GM12801 (cell line): ENCODE data around the gene PCDHA10.

Source experiments
- TF ChIP-seq, protein P1 (sequence below): IDR thresholded peaks from one replicate; pipeline ENCODE4 v1.5.1; 2011; ENCODE audit warnings: control low read depth; ENCODE audit not compliant: insufficient read length; ENCODE audit errors: extremely low read depth

PCDHA10 gene

DNA sequence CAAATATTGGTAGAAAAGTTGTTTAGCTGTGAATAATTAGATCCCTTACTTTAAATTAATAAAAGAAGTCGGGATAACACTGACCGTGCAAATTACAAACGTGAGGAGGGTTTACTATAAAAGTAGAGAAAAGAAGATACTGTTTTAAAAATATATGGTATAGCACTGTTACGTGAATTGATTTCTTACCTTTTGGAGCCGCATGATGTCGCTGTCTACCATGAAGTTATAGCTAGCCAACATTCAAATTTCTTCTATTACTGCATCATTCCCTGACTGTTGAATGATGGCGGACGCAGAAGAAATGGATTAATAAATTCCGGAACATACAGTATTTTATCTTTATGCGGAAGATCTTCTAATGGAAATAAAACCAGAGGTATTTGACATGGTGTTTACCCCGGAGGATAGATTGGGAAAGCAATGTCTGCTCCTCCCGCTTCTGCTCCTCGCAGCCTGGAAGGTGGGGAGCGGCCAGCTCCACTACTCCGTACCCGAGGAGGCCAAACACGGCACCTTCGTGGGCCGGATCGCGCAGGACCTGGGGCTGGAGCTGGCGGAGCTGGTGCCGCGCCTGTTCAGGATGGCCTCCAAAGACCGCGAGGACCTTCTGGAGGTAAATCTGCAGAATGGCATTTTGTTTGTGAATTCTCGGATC, 27.9 kb upstream of the PCDHA10 start, which contains the start of gene PCDHA6:
TSS of gene PCDHA6 (plus strand) at position 257 of the 658 bp plus-strand sequence. CDS start at position 389, 132 bp downstream.
- TF ChIP-seq, protein P1, sequence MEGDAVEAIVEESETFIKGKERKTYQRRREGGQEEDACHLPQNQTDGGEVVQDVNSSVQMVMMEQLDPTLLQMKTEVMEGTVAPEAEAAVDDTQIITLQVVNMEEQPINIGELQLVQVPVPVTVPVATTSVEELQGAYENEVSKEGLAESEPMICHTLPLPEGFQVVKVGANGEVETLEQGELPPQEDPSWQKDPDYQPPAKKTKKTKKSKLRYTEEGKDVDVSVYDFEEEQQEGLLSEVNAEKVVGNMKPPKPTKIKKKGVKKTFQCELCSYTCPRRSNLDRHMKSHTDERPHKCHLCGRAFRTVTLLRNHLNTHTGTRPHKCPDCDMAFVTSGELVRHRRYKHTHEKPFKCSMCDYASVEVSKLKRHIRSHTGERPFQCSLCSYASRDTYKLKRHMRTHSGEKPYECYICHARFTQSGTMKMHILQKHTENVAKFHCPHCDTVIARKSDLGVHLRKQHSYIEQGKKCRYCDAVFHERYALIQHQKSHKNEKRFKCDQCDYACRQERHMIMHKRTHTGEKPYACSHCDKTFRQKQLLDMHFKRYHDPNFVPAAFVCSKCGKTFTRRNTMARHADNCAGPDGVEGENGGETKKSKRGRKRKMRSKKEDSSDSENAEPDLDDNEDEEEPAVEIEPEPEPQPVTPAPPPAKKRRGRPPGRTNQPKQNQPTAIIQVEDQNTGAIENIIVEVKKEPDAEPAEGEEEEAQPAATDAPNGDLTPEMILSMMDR, result no peak

DNA sequence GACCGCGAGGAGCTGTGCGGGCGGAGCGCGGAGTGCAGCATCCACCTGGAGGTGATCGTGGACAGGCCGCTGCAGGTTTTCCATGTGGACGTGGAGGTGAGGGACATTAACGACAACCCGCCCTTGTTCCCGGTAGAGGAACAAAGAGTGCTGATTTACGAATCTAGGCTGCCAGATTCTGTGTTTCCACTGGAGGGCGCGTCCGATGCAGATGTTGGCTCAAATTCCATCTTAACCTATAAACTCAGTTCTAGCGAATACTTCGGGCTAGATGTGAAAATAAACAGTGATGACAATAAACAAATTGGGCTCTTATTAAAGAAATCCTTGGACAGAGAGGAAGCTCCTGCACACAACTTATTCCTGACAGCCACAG, 27.3 kb upstream of the PCDHA10 start:
- TF ChIP-seq, protein P1, result no peak

GRCh38 chr5:140833993-140834392, 21.7 kb upstream of the PCDHA10 start, which contains the start of gene PCDHA7:
TSS of gene PCDHA7 (plus strand) at chr5:140834269. CDS start at chr5:140834384, 115 bp downstream.
- TF ChIP-seq, protein P1, result no peak

- TF ChIP-seq, protein P1, result no peak
These were observed 19.8 kb upstream of the PCDHA10 start for GRCh38 chr5:140835622-140836510.

DNA sequence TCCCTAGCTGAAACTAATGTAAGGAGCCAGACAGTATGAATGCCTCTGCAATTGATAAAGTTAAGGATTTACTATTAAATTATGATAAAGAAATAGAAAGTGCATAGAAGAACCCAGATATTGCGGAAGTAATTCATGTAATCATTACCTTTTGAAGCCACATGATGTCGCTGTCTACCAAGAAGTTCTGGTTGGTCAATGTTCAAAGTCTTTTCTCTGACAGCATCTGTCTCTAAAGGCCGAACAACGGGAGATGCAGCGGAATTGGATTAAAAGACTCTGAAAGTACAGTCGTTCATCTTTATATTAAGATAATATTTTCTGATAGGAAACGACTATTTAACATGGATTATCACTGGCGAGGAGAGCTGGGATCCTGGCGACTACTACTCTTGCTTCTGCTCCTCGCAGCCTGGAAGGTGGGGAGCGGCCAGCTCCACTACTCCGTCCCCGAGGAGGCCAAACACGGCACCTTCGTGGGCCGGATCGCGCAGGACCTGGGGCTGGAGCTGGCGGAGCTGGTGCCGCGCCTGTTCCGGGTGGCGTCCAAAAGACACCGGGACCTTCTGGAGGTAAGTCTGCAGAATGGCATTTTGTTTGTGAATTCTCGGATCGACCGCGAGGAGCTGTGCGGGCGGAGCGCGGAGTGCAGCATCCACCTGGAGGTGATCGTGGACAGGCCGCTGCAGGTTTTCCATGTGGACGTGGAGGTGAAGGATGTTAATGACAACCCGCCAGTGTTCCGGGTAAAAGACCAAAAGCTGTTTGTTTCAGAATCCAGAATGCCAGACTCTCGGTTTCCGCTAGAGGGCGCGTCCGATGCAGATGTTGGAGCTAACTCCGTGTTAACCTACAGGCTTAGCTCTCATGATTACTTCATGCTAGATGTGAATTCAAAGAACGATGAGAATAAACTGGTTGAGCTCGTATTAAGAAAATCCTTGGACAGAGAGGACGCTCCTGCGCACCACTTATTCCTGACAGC, 14.4 kb upstream of the PCDHA10 start, which contains the start of gene PCDHA8:
TSS of gene PCDHA8 (plus strand) at position 210 of the 985 bp plus-strand sequence. CDS start at position 345, 135 bp downstream.
- TF ChIP-seq, protein P1, result no peak

DNA sequence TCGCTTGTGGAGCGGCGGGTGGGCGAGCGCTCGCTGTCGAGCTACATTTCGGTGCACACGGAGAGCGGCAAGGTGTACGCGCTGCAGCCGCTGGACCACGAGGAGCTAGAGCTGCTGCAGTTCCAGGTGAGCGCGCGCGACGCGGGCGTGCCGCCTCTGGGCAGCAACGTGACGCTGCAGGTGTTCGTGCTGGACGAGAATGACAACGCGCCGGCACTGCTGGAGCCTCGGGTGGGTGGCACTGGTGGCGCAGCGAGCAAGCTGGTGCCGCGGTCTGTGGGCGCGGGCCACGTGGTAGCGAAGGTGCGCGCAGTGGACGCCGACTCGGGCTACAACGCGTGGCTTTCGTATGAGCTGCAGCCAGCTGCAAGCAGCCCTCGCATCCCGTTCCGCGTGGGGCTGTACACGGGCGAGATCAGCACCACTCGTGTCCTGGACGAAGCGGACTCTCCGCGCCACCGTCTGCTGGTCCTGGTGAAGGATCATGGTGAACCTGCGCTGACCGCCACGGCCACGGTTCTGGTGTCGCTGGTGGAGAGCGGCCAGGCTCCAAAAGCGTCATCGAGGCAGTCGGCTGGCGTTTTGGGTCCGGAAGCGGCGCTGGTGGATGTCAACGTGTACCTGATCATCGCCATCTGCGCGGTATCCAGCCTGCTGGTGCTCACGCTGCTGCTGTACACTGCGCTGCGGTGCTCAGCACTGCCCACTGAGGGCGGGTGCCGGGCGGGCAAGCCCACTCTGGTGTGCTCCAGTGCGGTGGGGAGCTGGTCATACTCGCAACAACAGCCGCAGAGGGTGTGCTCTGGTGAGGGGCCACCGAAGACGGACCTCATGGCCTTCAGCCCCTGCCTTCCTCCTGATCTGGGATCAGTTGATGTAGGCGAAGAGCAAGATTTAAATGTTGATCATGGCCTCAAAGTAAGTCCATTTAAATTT, 12.6 kb upstream of the PCDHA10 start:
- TF ChIP-seq, protein P1, result no peak
